HepG2 (cell line): Measurements from ENCODE around the gene DNAJA3. TPM values are rescaled to one million over a fixed set of nuclear protein-coding genes. Genes with fewer than 3 reads are reported as not detected.

ENCODE experiments used
- CBX1 ChIP-seq: IDR thresholded peaks from one replicate; pipeline ENCODE4 v1.6.1; 2016; ENCODE audit warnings: antibody characterized with exemption, low read depth
- KAT8 ChIP-seq: IDR thresholded peaks from 2 replicates; pipeline ENCODE4 v1.6.1; 2016; ENCODE audit warnings: missing genetic modification reagents, missing compliant biosample characterization
- MTA1 ChIP-seq: sonication (generic); formaldehyde crosslinking; IDR thresholded peaks from 2 replicates; pipeline ENCODE4 v1.4.0; 2020; ENCODE audit warnings: missing genetic modification reagents, mild to moderate bottlenecking, borderline replicate concordance
- NKX3-1 ChIP-seq: sonication (generic); formaldehyde crosslinking; IDR thresholded peaks from 2 replicates; pipeline ENCODE4 v1.5.0; 2020; ENCODE audit warnings: missing genetic modification reagents
- PRDM4 ChIP-seq: sonication (generic); formaldehyde crosslinking; IDR thresholded peaks from 2 replicates; pipeline ENCODE4 v1.9.0; 2021; ENCODE audit warnings: missing genetic modification reagents, borderline replicate concordance
- SMYD3 ChIP-seq: sonication (generic); formaldehyde crosslinking; IDR thresholded peaks from 2 replicates; pipeline ENCODE4 v1.8.1; 2023; ENCODE audit warnings: mild to moderate bottlenecking, missing genetic modification reagents
- TEF ChIP-seq: sonication (generic); formaldehyde crosslinking; IDR thresholded peaks from 2 replicates; pipeline ENCODE4 v1.5.0; 2020; ENCODE audit warnings: missing genetic modification reagents
- THRA ChIP-seq: sonication (generic); formaldehyde crosslinking; IDR thresholded peaks from 2 replicates; pipeline ENCODE4 v1.4.0; 2020; ENCODE audit warnings: missing genetic modification reagents, borderline replicate concordance
- XRCC5 ChIP-seq: fragments of 200-400 bp; formaldehyde crosslinking; optimal IDR thresholded peaks from 2 replicates; pipeline ENCODE3; 2017; ENCODE audit warnings: mild to moderate bottlenecking, low read length
- ZBTB40 ChIP-seq, 2 experiments: fragments of 450-650 bp in 1 of 2; sonication (generic) in 1 of 2; formaldehyde crosslinking in 1 of 2; IDR thresholded peaks; 2 replicates each; pipeline versions ENCODE4 v1.6.1 to v1.8.0; 2016 to 2022; ENCODE audit warnings: antibody characterized with exemption in 1 of 2, mild to moderate bottlenecking in 1 of 2, missing genetic modification reagents in 1 of 2
- ZFX ChIP-seq: sonication (generic); formaldehyde crosslinking; IDR thresholded peaks from 2 replicates; pipeline ENCODE4 v1.4.0; 2020; ENCODE audit warnings: mild to moderate bottlenecking, low read depth, missing genetic modification reagents, moderate library complexity
- ZFYVE20 ChIP-seq: sonication (generic); formaldehyde crosslinking; IDR thresholded peaks from 2 replicates; pipeline ENCODE4 v1.8.0; 2023; ENCODE audit warnings: low read depth, mild to moderate bottlenecking, moderate library complexity, missing genetic modification reagents, borderline replicate concordance
- ZNF317 ChIP-seq: sonication (generic); formaldehyde crosslinking; IDR thresholded peaks from 2 replicates; pipeline ENCODE4 v1.5.0; 2020; ENCODE audit warnings: mild to moderate bottlenecking, missing genetic modification reagents
- ZNF607 ChIP-seq: sonication (generic); formaldehyde crosslinking; IDR thresholded peaks from 2 replicates; pipeline ENCODE4 v1.5.1; 2020; ENCODE audit warnings: missing genetic modification reagents, mild to moderate bottlenecking, borderline replicate concordance
- polyA plus RNA-seq, 8 experiments: library from polyadenylated mRNA; depleted of rRNA in 3 of 8; stranded (reverse) in 7 of 8; unstranded in 1 of 8; fragments of >200 nt; fragmentation: Illumina TruSeq in 4 of 8; extraction: Trizol in 4 of 8; gene quantifications; 2 replicates each; pipeline versions ENCODE4 v1.2.1 to v1.2.3, GENCODE V29; 2011 to 2016; ENCODE audit warnings: low read depth in 4 of 8, missing spikeins in 1 of 8, mixed read lengths in 1 of 8; ENCODE audit not compliant: insufficient read depth in 1 of 8
- total RNA-seq, 5 experiments: library from RNA; depleted of rRNA; stranded (reverse); fragments of >200 nt; fragmentation: Illumina TruSeq; extraction: Trizol; gene quantifications; 2 replicates each; pipeline ENCODE4 v1.2.3, GENCODE V29; 2016; ENCODE audit warnings: low read depth in 1 of 5

DNAJA3 gene
- total and polyA plus RNA-seq, 2 of the 13 experiments (the other 11 are each of a cell fraction or from before 2014, with no cell fraction given) = 77.0 to 83.3 TPM

- TF ChIP-seq ZNF317 (no peak), ZFYVE20 (CRISPR knock-in tag) (no peak), SMYD3 (CRISPR knock-in tag) (no peak), MTA1 (CRISPR knock-in tag) (no peak), NKX3-1 (CRISPR knock-in tag) (no peak), ZBTB40 (IDR thresholded peaks at IDR 0.05) (no peak), ZBTB40 (CRISPR knock-in tag; IDR thresholded peaks at IDR 0.05) (0 out of 2 replicates have a peak, but pooled peaks have one; percentile 27), ZFX (CRISPR knock-in tag) (peak; percentile 82), KAT8 (CRISPR knock-in tag) (no peak), TEF (no peak), THRA (CRISPR knock-in tag) (no peak), ZNF607 (CRISPR knock-in tag) (no peak), PRDM4 (CRISPR knock-in tag) (no peak), XRCC5 (peak; percentile 53), CBX1 (no peak)
Measured at GRCh38 chr16:4402439-4403132, 23.1 kb upstream of the DNAJA3 start (continued).
